GM12864 (cell line): Measurements from ENCODE around the gene RLN3.

Experiments used
- DNase-seq: peaks from one replicate; pipeline ENCODE4 v3.0.0-alpha.2; 2011; ENCODE audit warnings: low read depth
- H3K4me3 ChIP-seq: 2 replicates; pipeline ENCODE4 v1.5.1; 2011; ENCODE audit warnings: mild to moderate bottlenecking, low read depth, low read length, control low read depth
- CTCF ChIP-seq: IDR thresholded peaks from 2 replicates; pipeline ENCODE4 v1.5.1; 2011; ENCODE audit warnings: low read depth, mild to moderate bottlenecking, moderate library complexity, low read length, control low read depth, inconsistent platforms; ENCODE audit errors: missing control alignments

Gene RLN3

GRCh38 chr19:14073261-14073924, 45.4 kb downstream of the RLN3 start:
- DNase-seq = no peak
- peak overlapping the region; percentile 64 for H3K4me3 ChIP-seq
- TF ChIP-seq CTCF = peak; percentile 68

- TF ChIP-seq CTCF = no peak
- peak overlapping the region; percentile 64 for H3K4me3 ChIP-seq
- DNase-seq = no peak
These were observed 46.2 kb downstream of the RLN3 start for GRCh38 chr19:14073925-14074838.

- no peak for DNase-seq
- no peak for TF ChIP-seq CTCF
- H3K4me3 ChIP-seq = no peak overlapping the region
These were observed 50.5 kb downstream of the RLN3 start for GRCh38 chr19:14078411-14078810.
